Keratinocyte (primary cell): Measurements from ENCODE around the gene ANKFY1.

ENCODE experiments used
- EZH2 ChIP-seq: IDR thresholded peaks from one replicate; pipeline ENCODE4 v1.6.1; 2012; ENCODE audit warnings: inconsistent platforms, mild to moderate bottlenecking, low read length, moderate library complexity
- TF ChIP-seq, protein P1 (sequence below), 3 experiments: IDR thresholded peaks in 1 of 3; conservative IDR thresholded peaks in 1 of 3; optimal IDR thresholded peaks in 1 of 3; 2 replicates in 2 of 3; 3 replicates in 1 of 3; pipeline versions ENCODE3 to v1.5.1; 2011; ENCODE audit warnings: low read length in 3 of 3, mild to moderate bottlenecking in 3 of 3, moderate library complexity in 2 of 3, control low read depth in 1 of 3, inconsistent platforms in 1 of 3; ENCODE audit not compliant: insufficient read depth in 2 of 3; ENCODE audit errors: extremely low read depth in 1 of 3

DNA sequence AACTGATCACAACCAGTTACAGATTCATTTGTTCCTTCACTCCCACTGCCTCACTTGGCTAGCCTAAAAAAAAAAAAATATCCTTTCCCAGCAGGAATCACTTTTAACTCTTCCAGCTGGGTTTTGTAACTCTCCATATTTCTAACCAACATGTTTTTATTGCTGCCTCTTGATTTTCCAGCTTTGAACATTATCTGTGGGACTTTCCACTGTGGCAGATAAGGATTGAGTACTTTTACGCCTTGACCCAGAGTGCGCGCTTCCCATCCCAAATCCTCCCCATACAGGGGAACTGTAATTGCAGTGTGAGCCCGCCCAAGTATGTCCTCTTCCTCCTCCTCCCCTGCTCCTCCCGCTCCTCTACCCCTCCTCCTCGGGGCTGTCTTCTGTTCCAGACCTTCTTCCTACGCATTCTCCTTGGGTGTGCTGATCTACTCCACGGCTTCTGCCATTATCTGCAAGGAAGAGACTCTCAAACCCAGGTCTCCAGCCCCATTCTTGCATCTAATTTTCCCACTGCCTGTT, 77.4 kb downstream of the ANKFY1 start:
- TF ChIP-seq, protein P1, sequence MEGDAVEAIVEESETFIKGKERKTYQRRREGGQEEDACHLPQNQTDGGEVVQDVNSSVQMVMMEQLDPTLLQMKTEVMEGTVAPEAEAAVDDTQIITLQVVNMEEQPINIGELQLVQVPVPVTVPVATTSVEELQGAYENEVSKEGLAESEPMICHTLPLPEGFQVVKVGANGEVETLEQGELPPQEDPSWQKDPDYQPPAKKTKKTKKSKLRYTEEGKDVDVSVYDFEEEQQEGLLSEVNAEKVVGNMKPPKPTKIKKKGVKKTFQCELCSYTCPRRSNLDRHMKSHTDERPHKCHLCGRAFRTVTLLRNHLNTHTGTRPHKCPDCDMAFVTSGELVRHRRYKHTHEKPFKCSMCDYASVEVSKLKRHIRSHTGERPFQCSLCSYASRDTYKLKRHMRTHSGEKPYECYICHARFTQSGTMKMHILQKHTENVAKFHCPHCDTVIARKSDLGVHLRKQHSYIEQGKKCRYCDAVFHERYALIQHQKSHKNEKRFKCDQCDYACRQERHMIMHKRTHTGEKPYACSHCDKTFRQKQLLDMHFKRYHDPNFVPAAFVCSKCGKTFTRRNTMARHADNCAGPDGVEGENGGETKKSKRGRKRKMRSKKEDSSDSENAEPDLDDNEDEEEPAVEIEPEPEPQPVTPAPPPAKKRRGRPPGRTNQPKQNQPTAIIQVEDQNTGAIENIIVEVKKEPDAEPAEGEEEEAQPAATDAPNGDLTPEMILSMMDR (optimal IDR thresholded peaks at IDR 0.05 in 1 of 3, IDR thresholded peaks at IDR 0.05 in 1 of 3, conservative IDR thresholded peaks at IDR 0.05 in 1 of 3; ENCODE audit: extremely low read depth in 1 of 3, insufficient read depth in 2 of 3, low read length in 3 of 3) = no peak
- no peak for TF ChIP-seq EZH2
